HG03520 (cell line): ENCODE measurements around the gene NR0B2.
"Not testable (repeated sequence)": the region's sequence is repeated elsewhere in the genome, so short reads cannot be mapped to it uniquely, and the experiment has no call there.

ENCODE experiments used
- ATAC-seq: cut with Tn5 transposase; IDR thresholded peaks from one replicate; pipeline ENCODE4 v1.9.1; 2021; ENCODE audit warnings: mild to moderate bottlenecking, moderate library complexity; ENCODE audit not compliant: unreplicated experiment

Gene NR0B2

GRCh38 chr1:26894263-26894662 is 19.5 kb downstream of the NR0B2 start:
- ATAC-seq, result no peak

- ATAC-seq, result peak; percentile 23
Measured at GRCh38 chr1:26890467-26890796, 23.3 kb downstream of the NR0B2 start.

GRCh38 chr1:26889551-26890466 is 24.0 kb downstream of the NR0B2 start, which contains the start of gene GPN2:
Gene GPN2, minus strand, starts transcription at chr1:26890283. Its CDS starts 187 bp downstream, at chr1:26890096.
- ATAC-seq, result peak; percentile 82

- no peak for ATAC-seq
Measured at GRCh38 chr1:26888231-26888630, 25.5 kb downstream of the NR0B2 start.

GRCh38 chr1:26887125-26887524 is 26.6 kb downstream of the NR0B2 start:
- ATAC-seq, result no peak

- ATAC-seq, result no peak
Measured at GRCh38 chr1:26882696-26883463, 30.9 kb downstream of the NR0B2 start.

GRCh38 chr1:26881611-26882010 is 32.2 kb downstream of the NR0B2 start:
- not testable (repeated sequence) for ATAC-seq

- no peak for ATAC-seq
Measured at GRCh38 chr1:26879793-26880192, 34.0 kb downstream of the NR0B2 start.

- no peak for ATAC-seq
Measured at GRCh38 chr1:26877326-26877725, 36.4 kb downstream of the NR0B2 start.

- no peak for ATAC-seq
Measured at GRCh38 chr1:26874896-26875295, 38.9 kb downstream of the NR0B2 start.

GRCh38 chr1:26873097-26873496 is 40.7 kb downstream of the NR0B2 start:
- ATAC-seq, result not testable (repeated sequence)

- peak; percentile 86 for ATAC-seq
Measured at GRCh38 chr1:26864610-26865480, 48.9 kb downstream of the NR0B2 start.

- no peak for ATAC-seq
Measured at GRCh38 chr1:26863685-26864077, 50.1 kb downstream of the NR0B2 start.

- ATAC-seq, result no peak
Measured at GRCh38 chr1:26862781-26863684, 50.7 kb downstream of the NR0B2 start, which contains the start of gene SFN. Gene SFN, plus strand, starts transcription at chr1:26863149. Its CDS starts 64 bp downstream, at chr1:26863213.

GRCh38 chr1:26861889-26862378 is 51.8 kb downstream of the NR0B2 start:
- no peak for ATAC-seq
